Body of pancreas (tissue), 4 donors: Measurements from ENCODE around the gene SYT14.

Source experiments
- POLR2A ChIP-seq, 3 donors: fragments of 450-650 bp; IDR thresholded peaks; one replicate each; pipeline ENCODE4 v1.6.1; 2016; ENCODE audit warnings: antibody characterized with exemption in 3 of 3, mild to moderate bottlenecking in 2 of 3
- TF ChIP-seq, protein P1 (sequence below), 7 experiments: fragments of 450-650 bp in 4 of 7; fragments of 200-600 bp in 3 of 7; sonication (generic) in 3 of 7; IDR thresholded peaks; one replicate each; pipeline ENCODE4 v1.5.1; 2016 to 2019; ENCODE audit warnings: antibody characterized with exemption in 7 of 7

DNA sequence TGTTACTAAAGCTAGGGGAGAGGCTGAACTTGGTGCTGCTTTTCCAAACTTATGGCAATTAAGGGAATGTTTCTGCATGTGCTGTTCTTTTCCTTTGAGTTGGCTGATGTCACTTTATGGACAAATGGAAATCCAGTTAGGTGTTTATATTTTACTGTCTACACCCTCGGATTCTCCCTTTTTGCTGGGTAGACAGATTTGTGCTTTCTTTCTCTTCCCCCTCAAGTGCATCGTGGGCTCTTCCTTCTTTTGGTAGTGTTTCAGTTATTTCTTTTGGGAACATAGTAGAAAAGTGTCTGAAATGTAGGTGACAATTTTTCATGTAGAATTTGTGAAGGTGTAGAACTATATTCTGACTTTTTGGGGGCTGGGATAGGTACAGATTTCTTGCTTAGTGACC, 22.9 kb downstream of the SYT14 start:
- TF ChIP-seq, protein P1, sequence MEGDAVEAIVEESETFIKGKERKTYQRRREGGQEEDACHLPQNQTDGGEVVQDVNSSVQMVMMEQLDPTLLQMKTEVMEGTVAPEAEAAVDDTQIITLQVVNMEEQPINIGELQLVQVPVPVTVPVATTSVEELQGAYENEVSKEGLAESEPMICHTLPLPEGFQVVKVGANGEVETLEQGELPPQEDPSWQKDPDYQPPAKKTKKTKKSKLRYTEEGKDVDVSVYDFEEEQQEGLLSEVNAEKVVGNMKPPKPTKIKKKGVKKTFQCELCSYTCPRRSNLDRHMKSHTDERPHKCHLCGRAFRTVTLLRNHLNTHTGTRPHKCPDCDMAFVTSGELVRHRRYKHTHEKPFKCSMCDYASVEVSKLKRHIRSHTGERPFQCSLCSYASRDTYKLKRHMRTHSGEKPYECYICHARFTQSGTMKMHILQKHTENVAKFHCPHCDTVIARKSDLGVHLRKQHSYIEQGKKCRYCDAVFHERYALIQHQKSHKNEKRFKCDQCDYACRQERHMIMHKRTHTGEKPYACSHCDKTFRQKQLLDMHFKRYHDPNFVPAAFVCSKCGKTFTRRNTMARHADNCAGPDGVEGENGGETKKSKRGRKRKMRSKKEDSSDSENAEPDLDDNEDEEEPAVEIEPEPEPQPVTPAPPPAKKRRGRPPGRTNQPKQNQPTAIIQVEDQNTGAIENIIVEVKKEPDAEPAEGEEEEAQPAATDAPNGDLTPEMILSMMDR (IDR thresholded peaks at IDR 0.05), result no peak
- no peak for TF ChIP-seq POLR2A (IDR thresholded peaks at IDR 0.05)
